IPS-20b (cell line): ENCODE data around the gene LRRC25.

ENCODE experiments used
- H3K27ac ChIP-seq: one replicate; pipeline ENCODE4 v1.5.1; 2013; ENCODE audit warnings: low read length
- H3K27me3 ChIP-seq: 2 replicates; pipeline ENCODE4 v1.6.1; 2013; ENCODE audit warnings: mild to moderate bottlenecking, low read length, inconsistent platforms; ENCODE audit not compliant: insufficient read depth
- H3K36me3 ChIP-seq: 2 replicates; pipeline ENCODE4 v1.6.1; 2013; ENCODE audit warnings: low read depth, mild to moderate bottlenecking, inconsistent platforms, low read length, moderate library complexity; ENCODE audit not compliant: insufficient read depth
- H3K4me1 ChIP-seq: 2 replicates; pipeline ENCODE4 v1.6.1; 2013; ENCODE audit warnings: mild to moderate bottlenecking, control low read depth, inconsistent platforms, low read length, moderate library complexity; ENCODE audit not compliant: insufficient read depth
- H3K4me3 ChIP-seq: 2 replicates; pipeline ENCODE4 v1.5.1; 2013; ENCODE audit warnings: mild to moderate bottlenecking, low read length, inconsistent platforms
- H3K9ac ChIP-seq: 2 replicates; pipeline ENCODE4 v1.6.1; 2013; ENCODE audit warnings: low read depth, mild to moderate bottlenecking, inconsistent platforms, low read length, moderate library complexity
- H3K9me3 ChIP-seq: 2 replicates; pipeline ENCODE4 v1.6.1; 2013; ENCODE audit warnings: mild to moderate bottlenecking, low read depth, low read length, inconsistent platforms; ENCODE audit not compliant: insufficient read depth

LRRC25 gene

DNA sequence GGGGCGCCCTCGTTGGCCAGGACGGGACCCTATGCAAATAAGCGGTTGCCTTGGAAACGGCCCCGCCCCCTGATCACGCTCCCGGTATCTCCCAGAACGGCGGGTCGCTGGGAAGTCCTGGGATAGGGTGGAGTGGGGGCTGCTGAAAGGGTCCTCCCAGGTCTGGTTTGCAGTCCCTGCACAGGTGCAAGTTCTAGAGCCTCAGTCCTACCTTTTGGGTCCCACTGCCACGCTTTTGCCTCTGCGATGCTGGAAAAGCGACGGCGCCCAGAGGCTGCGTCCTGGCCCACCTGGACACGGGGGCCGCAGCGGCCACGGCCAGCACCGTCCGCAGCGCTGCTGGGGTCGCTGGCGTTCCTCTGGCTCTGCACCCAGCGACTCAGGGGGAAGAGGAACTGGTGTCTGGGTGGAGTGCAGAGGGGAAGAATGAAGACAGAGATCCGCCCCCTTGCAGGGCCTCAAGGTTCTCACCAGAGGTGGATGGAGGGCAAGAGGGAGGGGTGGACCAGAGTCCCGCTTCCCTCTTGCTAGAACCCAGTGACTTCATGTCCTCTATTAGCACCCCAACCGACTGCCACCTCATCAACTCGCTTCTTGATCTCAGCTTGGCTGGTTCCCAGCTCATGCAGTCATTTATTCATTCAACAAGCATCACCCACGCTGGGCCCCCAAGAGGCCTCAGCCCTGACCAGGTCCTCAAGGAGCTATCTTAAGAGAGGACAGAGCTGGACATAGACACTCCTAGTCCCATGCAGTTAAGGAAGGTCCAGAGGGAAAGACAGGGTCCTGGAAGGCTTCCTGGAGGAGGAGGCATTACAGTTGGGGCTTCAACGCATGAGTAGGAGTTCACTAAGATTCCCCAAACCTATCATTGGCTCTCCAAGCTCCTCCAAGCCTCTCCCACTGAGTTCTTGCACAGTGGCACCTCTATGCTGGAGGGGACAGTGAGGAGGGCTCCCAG lies at the start of gene LRRC25:
Gene LRRC25, minus strand, starts transcription at position 381 of the 961 bp plus-strand sequence. CDS start 659 bp downstream, outside the sequence.
- Histone ChIP-seq H3K9ac (no peak within 1 kb of the TSS), H3K27ac (no peak within 1 kb of the TSS), H3K9me3 (no peaks in the 10 kb centered on the region), H3K27me3 (peaks cover 11% of the 10 kb centered on the region), H3K4me3 (peak within 1 kb of the TSS; percentile 64), H3K36me3 (no peaks in the 10 kb centered on the region), H3K4me1 (no peaks in the 10 kb centered on the region)

DNA sequence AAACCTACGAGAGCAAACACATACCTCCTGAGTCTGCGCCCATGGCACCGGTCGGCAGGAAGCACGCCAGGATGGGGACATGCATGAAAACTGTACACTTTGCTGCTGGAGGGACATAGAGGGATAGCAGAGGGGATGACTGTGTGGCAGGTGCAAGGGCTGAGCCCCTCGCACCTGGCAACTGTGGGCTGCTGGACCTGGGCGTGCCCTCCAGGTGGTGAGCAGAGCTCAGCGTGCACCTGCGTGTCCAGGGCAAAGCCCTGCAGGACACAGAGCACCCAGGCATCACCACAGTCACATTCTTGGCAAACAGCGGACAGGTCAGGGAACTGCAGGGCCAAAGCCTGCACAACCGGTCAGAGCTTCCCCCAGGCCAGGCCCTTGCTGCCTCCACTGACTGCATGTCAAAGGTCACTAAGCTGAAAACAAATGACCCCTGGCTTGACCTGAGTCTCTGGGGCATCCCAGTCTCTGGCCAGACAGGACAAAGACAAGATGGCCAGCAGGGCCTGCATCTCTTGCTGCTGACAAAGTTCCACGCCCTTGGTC lies 49.5 kb upstream of the LRRC25 start:
- H3K27me3 ChIP-seq = no peaks in the 10 kb centered on the region
- H3K9me3 ChIP-seq = no peaks in the 10 kb centered on the region
- peaks cover 25% of the 10 kb centered on the region for H3K36me3 ChIP-seq
- no peaks in the 10 kb centered on the region for H3K4me1 ChIP-seq
- no peak overlapping the region for H3K27ac ChIP-seq
- H3K9ac ChIP-seq = no peak overlapping the region
- no peak overlapping the region for H3K4me3 ChIP-seq

DNA sequence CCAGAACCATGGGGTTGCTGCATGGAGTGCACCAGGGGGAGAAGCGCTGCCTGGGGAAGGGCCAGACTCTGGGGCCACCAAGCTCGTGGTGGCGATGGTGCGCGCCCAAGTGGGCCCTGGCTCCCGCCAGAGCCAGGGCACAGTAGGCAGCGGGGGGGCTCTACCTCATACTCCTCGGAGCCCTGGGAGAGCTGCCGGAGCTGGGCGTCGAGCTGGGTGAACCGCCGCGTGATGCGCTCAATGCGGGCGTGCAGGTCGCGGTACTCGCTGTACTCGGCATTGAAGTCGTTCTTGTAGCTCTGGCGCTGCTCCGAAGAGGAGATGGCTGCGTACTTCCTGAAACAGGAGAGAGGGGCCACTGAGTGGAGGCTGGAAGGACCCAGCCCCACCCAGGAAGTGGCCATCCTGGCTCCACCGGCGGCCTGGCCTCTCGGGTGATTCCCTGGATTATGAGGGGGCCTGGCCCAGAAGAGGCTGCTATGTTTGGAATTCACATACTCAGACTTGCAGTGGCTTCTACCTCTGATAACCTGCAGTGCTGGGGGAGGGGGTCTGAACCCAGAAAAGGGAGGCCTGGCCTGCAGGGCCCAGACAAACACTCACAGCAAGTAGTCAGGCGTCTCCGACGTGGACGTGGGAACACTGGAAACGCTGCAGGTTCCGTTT lies 48.9 kb upstream of the LRRC25 start:
- Histone ChIP-seq H3K9me3 (no peaks in the 10 kb centered on the region), H3K4me1 (no peaks in the 10 kb centered on the region), H3K36me3 (peaks cover 25% of the 10 kb centered on the region), H3K27ac (no peak overlapping the region), H3K9ac (no peak overlapping the region), H3K27me3 (no peaks in the 10 kb centered on the region), H3K4me3 (no peak overlapping the region)

DNA sequence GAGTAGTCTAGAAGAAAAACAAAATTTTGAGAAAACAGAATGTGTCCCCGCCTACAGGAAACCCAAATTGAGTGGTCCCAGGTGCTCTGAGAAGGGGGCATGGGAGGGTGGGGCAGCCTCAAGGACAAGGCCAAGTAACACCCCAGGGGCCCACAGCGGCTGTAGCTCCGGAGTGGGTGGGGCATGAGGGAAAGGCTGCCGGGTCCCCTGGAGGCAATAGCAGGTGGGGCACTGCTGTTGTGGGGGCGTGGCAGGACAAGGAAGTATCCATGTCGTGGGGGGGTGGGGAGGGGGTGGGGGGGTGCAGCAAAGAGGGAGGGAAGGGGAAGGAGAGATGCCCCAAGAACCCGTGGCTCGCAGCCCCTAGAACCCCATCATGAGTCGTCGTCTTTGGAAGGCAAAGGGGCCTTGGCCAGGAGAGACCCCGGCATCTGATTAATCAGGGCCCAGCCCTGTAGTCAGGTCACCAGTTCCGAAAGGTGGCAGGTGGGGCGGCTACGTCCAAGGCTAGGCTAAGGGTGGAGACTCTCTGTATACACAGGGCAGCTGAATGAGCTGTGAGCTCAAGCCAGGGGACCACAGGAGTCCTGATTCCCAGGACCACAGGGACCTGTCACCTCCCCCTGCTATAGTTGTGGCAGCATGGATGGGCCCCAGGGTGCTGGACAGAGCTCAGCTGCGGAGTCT lies 48.0 kb upstream of the LRRC25 start:
- no peaks in the 10 kb centered on the region for H3K9me3 ChIP-seq
- peaks cover 25% of the 10 kb centered on the region for H3K36me3 ChIP-seq
- no peak overlapping the region for H3K4me3 ChIP-seq
- no peaks in the 10 kb centered on the region for H3K4me1 ChIP-seq
- H3K27me3 ChIP-seq = no peaks in the 10 kb centered on the region
- no peak overlapping the region for H3K27ac ChIP-seq
- no peak overlapping the region for H3K9ac ChIP-seq

DNA sequence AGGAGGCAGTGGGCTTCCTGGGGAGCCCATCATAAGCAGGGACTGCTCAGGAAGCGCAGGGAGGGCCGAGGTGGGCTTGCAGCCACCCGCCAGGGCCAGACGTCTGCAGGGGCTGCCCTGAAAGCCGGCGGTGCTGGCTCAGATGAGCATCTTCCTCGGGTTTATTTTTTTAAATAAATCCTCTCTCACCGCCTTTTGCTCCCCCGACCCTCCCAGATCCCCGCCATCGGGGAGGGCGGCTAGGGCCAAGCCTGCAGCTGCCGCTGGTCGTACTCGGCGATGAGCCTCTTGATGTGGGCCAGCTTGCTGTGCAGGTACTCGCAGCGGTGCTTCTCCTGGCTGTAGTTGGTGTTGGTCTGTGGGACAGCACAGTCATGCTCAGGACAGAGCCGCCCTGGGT lies 47.1 kb upstream of the LRRC25 start:
- Histone ChIP-seq H3K27ac (no peak overlapping the region), H3K27me3 (no peaks in the 10 kb centered on the region), H3K9ac (no peak overlapping the region), H3K4me1 (peaks cover 2% of the 10 kb centered on the region; the same call in 1 of the 2 replicates), H3K36me3 (peaks cover 18% of the 10 kb centered on the region), H3K9me3 (no peaks in the 10 kb centered on the region), H3K4me3 (no peak overlapping the region)

DNA sequence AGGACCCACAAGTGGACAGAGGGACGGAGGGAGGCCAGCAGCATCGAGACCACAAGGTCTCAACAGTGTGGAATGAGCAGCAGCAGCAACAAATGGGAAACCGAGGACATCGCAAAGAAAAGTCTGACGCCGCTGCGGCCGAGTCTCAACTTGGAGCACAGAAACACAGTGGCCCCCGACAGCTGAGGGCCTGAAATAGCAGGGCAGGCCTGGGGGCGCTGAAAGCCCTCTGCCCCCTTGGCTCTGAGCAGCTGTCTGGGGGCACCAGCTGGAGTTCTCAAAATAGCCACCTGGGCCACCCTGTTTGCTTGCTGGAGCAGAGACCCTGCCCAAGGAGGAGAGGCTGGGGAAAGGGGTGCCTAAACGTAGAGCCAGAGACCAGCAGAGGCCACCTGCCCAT lies 46.4 kb upstream of the LRRC25 start:
- Histone ChIP-seq H3K36me3 (peaks cover 17% of the 10 kb centered on the region), H3K4me3 (no peak overlapping the region), H3K27me3 (no peaks in the 10 kb centered on the region)

DNA sequence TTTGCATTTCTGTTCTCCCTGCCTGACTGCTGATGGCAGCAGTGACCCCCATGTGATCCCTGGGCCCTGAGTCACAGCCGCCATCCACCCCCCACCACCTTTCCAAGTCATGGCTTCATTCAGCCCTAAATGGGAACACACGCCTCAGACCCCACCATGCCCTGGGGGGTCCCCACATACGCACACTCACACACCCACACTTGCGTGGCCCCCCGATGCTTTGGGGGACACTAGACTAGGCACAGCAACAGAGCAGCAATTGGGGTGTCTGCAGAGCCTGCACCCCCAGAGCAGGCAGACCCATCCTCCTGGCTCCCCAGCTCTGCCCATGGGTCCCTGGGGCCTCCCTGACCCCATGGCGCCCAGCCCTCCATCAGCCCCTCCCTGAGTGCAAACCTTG lies 46.0 kb upstream of the LRRC25 start:
- Histone ChIP-seq H3K9ac (no peak overlapping the region), H3K4me3 (no peak overlapping the region), H3K36me3 (peaks cover 17% of the 10 kb centered on the region), H3K27ac (no peak overlapping the region), H3K27me3 (no peaks in the 10 kb centered on the region), H3K9me3 (no peaks in the 10 kb centered on the region), H3K4me1 (peaks cover 9% of the 10 kb centered on the region; the same call in 1 of the 2 replicates)

More for the DNA sequence above, 46.4 kb upstream of the LRRC25 start:
- H3K4me1 ChIP-seq = peaks cover 8% of the 10 kb centered on the region; the same call in 1 of the 2 replicates
- H3K9ac ChIP-seq = no peak overlapping the region
- no peak overlapping the region for H3K27ac ChIP-seq
- H3K9me3 ChIP-seq = no peaks in the 10 kb centered on the region

DNA sequence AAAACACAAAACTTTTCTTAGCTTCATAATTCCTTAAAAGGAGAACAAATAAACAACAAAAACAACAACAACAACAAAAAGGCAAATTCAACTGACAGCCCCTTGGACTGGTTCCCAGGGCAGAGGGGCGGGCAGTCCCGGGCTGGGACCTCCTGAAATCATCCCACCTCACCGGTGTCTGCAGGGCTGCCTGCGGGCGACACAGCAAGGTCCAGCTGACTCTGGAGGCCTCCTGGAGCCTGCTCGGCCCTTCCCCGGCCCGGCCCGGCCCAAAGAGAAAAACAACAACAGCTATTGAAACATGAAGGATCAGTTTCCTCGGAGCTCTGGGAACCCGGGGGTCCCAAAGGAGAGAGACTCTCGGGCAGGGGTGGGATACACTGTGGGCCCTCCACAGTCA lies 45.5 kb upstream of the LRRC25 start:
- Histone ChIP-seq H3K9me3 (no peaks in the 10 kb centered on the region), H3K27ac (no peak overlapping the region), H3K4me3 (no peak overlapping the region), H3K36me3 (peaks cover 17% of the 10 kb centered on the region), H3K4me1 (peaks cover 9% of the 10 kb centered on the region; the same call in 1 of the 2 replicates), H3K27me3 (no peaks in the 10 kb centered on the region), H3K9ac (no peak overlapping the region; the same call in 1 of the 2 replicates)

DNA sequence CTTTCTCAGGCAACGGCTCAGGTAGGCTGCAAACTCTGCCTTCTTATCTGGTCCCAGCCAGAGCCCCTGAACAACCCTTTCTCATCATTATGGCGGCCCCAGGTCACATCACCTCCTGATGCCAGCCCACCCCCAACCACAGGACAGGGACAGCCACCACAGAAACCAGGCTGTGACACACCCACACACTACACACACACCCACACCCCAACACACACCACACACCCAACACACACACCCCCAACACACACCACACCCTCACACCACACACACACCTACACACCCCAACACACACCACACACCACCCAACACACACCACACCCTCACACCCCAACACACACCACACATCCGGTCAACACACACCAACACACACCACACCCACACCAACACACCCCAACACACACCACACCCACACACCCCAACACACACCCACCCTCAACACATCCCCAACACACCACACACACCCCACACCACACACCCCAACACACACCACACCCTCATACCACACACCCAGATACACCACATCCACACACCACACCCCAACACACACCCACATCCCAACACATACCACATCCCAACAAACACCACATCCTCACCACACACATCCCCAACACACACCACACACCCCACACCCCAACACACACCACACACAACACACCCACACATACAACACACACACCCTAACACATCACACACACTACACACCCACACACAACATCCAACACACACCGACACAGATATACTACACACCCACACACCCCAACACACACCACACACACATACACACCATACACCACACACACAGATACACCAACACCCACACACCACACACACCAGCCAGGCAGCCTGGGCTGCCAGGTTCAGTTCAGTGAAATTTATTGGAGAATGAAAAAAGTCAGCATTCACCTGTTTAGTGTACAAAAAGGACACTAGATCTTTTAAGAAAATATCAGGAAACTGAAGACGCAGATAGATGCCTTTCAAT lies 44.7 kb upstream of the LRRC25 start:
- Histone ChIP-seq H3K4me1 (peaks cover 9% of the 10 kb centered on the region; the same call in 1 of the 2 replicates), H3K36me3 (peaks cover 17% of the 10 kb centered on the region), H3K9me3 (no peaks in the 10 kb centered on the region), H3K4me3 (no peak overlapping the region), H3K9ac (no peak overlapping the region), H3K27me3 (no peaks in the 10 kb centered on the region), H3K27ac (no peak overlapping the region)

DNA sequence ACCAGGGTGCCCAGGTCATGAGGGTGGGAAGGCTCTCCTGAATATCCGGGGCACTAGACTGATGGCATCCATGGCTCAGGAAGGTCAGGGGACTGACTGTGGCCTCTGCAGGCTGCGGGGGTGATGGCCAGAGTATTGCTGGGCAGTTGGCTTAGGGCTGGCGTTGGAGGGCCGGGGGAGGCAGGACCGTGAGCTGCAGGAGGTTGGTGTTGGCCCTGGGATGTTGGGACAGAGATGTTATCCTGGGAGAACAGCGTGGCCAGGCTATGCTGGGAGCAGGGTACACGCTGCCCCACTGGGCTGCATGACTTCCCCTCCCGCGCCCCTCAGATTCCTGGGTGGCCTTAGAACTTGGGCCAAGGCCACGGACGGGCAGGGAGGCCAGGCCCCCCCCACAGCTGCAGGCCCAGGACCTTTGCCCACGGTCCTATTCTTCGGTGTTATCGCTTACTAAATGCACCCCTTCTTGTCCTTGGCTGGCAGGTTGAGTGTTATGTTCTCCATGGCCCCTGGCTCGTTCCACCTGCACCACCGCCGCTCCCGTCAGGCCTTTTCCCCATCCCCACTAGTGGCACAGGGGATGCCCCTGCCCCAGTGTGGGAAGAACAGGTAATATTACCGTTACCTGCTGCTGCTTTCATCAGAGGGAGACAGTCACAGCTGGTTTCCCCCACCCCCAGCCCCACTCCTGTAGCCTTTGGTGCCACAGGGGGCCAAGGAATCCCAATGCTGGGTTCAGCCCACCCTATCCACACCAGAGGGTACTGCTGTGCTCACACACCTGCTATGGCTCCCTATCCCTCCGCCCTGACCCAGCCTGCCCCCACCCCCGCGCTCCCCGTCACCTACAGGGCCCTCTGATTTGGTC lies 43.7 kb upstream of the LRRC25 start:
- Histone ChIP-seq H3K36me3 (peaks cover 12% of the 10 kb centered on the region; the same call in 1 of the 2 replicates), H3K27me3 (no peaks in the 10 kb centered on the region), H3K4me1 (peaks cover 9% of the 10 kb centered on the region; the same call in 1 of the 2 replicates), H3K9ac (no peak overlapping the region), H3K9me3 (no peaks in the 10 kb centered on the region), H3K27ac (no peak overlapping the region), H3K4me3 (no peak overlapping the region)
